Thoracic aorta (tissue), 2 donors: ENCODE data around the gene VASN. TPM values are rescaled to one million over a fixed set of nuclear protein-coding genes. Genes with fewer than 3 reads are reported as not detected.
A peak's percentile ranks its signal among the peaks of the same experiment; 100 is the strongest.

Experiments used
- ATAC-seq: fragments of 150-250 bp; one replicate; pipeline ENCODE4 v1.8.0; 2017; ENCODE audit warnings: low read depth; ENCODE audit not compliant: insufficient number of reproducible peaks, low FRiP score
- DNase-seq: peaks from one replicate; pipeline ENCODE4 v3.0.0-alpha.2; 2020; ENCODE audit warnings: low spot score
- H3K27ac ChIP-seq, 2 donors: fragments of 200-600 bp; sonication (generic); 1 replicate in 1 of 2; 2 replicates in 1 of 2; pipeline ENCODE4 v1.5.1; 2016; ENCODE audit warnings: mild to moderate bottlenecking in 2 of 2, moderate library complexity in 2 of 2
- H3K27me3 ChIP-seq: fragments of 200-600 bp; sonication (generic); replicated peaks from 2 replicates; pipeline ENCODE4 v1.6.0; 2016; ENCODE audit warnings: mild to moderate bottlenecking; ENCODE audit not compliant: insufficient read depth
- H3K36me3 ChIP-seq: fragments of 200-600 bp; sonication (generic); one replicate; pipeline ENCODE4 v1.5.1; 2016
- H3K4me1 ChIP-seq, 2 donors: fragments of 200-600 bp; sonication (generic); 1 replicate in 1 of 2; 2 replicates in 1 of 2; pipeline versions ENCODE4 v1.5.1 to v1.6.0; 2016; ENCODE audit warnings: low read depth in 2 of 2, mild to moderate bottlenecking in 1 of 2; ENCODE audit not compliant: control insufficient read depth in 1 of 2
- H3K4me3 ChIP-seq: fragments of 200-600 bp; sonication (generic); 2 replicates; pipeline ENCODE4 v1.5.1; 2016; ENCODE audit warnings: mild to moderate bottlenecking
- H3K9me3 ChIP-seq: fragments of 200-600 bp; sonication (generic); 2 replicates; pipeline ENCODE4 v1.5.1; 2016
- CTCF ChIP-seq: fragments of 200-600 bp; sonication (generic); IDR thresholded peaks from one replicate; pipeline ENCODE4 v1.5.1; 2019; ENCODE audit warnings: antibody characterized with exemption
- total RNA-seq, 2 donors: library from RNA; depleted of rRNA; stranded (reverse); fragments of >200 nt; gene quantifications; one replicate each; pipeline versions ENCODE4 v1.1.0 to v1.2.3, GENCODE V29; 2016

The VASN gene
- total RNA-seq, 2 donors from 2014 or later, result 197 to 217 TPM

GRCh38 chr16:4376126-4376892 is 4.7 kb downstream of the VASN start:
- Histone ChIP-seq H3K36me3 (peaks cover 8% of the 10 kb centered on the region), H3K4me1 (peaks cover 52 to 71% of the 10 kb centered on the region in 2 donors), H3K27me3 (no peaks in the 10 kb centered on the region), H3K4me3 (peak overlapping the region; percentile 85), H3K9me3 (no peaks in the 10 kb centered on the region), H3K27ac (peak overlapping the region; percentile 99)
- ATAC-seq (peak; percentile 29), DNase-seq (peak; percentile 79)
- TF ChIP-seq CTCF, result no peak

GRCh38 chr16:4376893-4377572 is 5.4 kb downstream of the VASN start:
- DNase-seq (no peak), ATAC-seq (no peak)
- Histone ChIP-seq H3K4me1 (peaks cover 54 to 76% of the 10 kb centered on the region in 2 donors), H3K4me3 (peak overlapping the region; percentile 85), H3K9me3 (no peaks in the 10 kb centered on the region), H3K27me3 (no peaks in the 10 kb centered on the region), H3K36me3 (peaks cover 15% of the 10 kb centered on the region), H3K27ac (peak overlapping the region; percentile 90 to 99)
- no peak for TF ChIP-seq CTCF

- Histone ChIP-seq H3K27me3 (no peaks in the 10 kb centered on the region), H3K36me3 (peaks cover 21% of the 10 kb centered on the region), H3K4me1 (peaks cover 60 to 82% of the 10 kb centered on the region in 2 donors), H3K27ac (peak overlapping the region; percentile 90 to 99), H3K4me3 (peak overlapping the region; percentile 85), H3K9me3 (no peaks in the 10 kb centered on the region)
- peak; percentile 11 for TF ChIP-seq CTCF
- ATAC-seq (no peak), DNase-seq (no peak)
Observed at GRCh38 chr16:4377573-4378154, 6.0 kb downstream of the VASN start.

- Histone ChIP-seq H3K27me3 (no peaks in the 10 kb centered on the region), H3K4me1 (peaks cover 64 to 87% of the 10 kb centered on the region in 2 donors), H3K4me3 (peak overlapping the region; percentile 85), H3K9me3 (no peaks in the 10 kb centered on the region), H3K36me3 (peaks cover 25% of the 10 kb centered on the region), H3K27ac (peak overlapping the region; percentile 90 to 99)
- ATAC-seq (no peak), DNase-seq (no peak)
- TF ChIP-seq CTCF, result no peak
Observed at GRCh38 chr16:4378161-4378666, 6.6 kb downstream of the VASN start.
